Pancreas (tissue), 10 donors: ENCODE measurements around the gene CD99L2. TPM values are rescaled to one million over a fixed set of nuclear protein-coding genes. Genes with fewer than 3 reads are reported as not detected.

Experiments used
- ATAC-seq, 4 donors: fragments of 200-7000 bp; cut with Tn5 transposase; one replicate each; pipeline versions ENCODE4 v1.8.0 to v1.9.1; 2020; ENCODE audit warnings: mild to moderate bottlenecking in 4 of 4, moderate library complexity in 4 of 4
- DNase-seq, 6 donors: peaks; one replicate each; pipeline ENCODE4 v3.0.0-alpha.2; 2020
- FAIRE-seq: peaks from 2 replicates; lab custom pipeline; 2012; peaks lifted over from hg19 to GRCh38; lab: Jason Lieb, UNC
- H3K27ac ChIP-seq, 4 donors: fragments of 200-600 bp; sonication (generic); 1 replicate in 3 of 4; 2 replicates in 1 of 4; pipeline versions ENCODE4 v1.5.0 to v1.8.0; 2020
- H3K27me3 ChIP-seq, 4 donors: fragments of 200-600 bp; one replicate each; pipeline ENCODE4 v1.8.0; 2021
- H3K36me3 ChIP-seq, 3 donors: fragments of 200-600 bp; sonication (generic) in 1 of 3; one replicate each; pipeline versions ENCODE4 v1.5.0 to v1.8.0; 2020 to 2021
- H3K4me1 ChIP-seq, 3 donors: fragments of 200-600 bp; one replicate each; pipeline ENCODE4 v1.8.0; 2021
- H3K4me3 ChIP-seq, 4 donors: fragments of 200-600 bp; sonication (generic) in 2 of 4; one replicate each; pipeline versions ENCODE4 v1.5.0 to v1.8.0; 2020 to 2021
- H3K9me3 ChIP-seq, 4 donors: fragments of 200-600 bp; one replicate each; pipeline ENCODE4 v1.8.0; 2021
- CTCF ChIP-seq, 4 donors: fragments of 200-600 bp; sonication (generic) in 3 of 4; IDR thresholded peaks; one replicate each; pipeline versions ENCODE4 v1.5.0 to v1.8.0; 2021; ENCODE audit warnings: antibody characterized with exemption in 4 of 4
- WGBS, 2 donors: extraction: QIAGEN DNeasy Blood & Tissue Kit; methylation state at CpG; one replicate each; pipeline ENCODE4 v1.1.7; 2013; 5-methylcytosine and 5-hydroxymethylcytosine counted together
- intact Hi-C, 3 donors: fragments of 100-400 bp; cut with DNase I; formaldehyde crosslinking; loops; one replicate each; pipeline versions ENCODE4 v1.11.1 to v1.14.2; 2022
- polyA plus RNA-seq, 2 donors: library from polyadenylated mRNA; stranded (reverse); fragments of 200-250 nt; gene quantifications; one replicate each; pipeline ENCODE4 v1.2.3, GENCODE V29; 2013
- total RNA-seq, 6 donors: library from RNA; stranded (reverse); fragmentation: NEBNext Ultra II Directional in 4 of 6; extraction: Animal tissue kit (Norgen Biotek cat#: 25700) in 4 of 6; gene quantifications; one replicate each; pipeline versions ENCODE4 v1.2.1 to v1.2.4, GENCODE V29; 2021 to 2023
- donor health status: healthy with polysubstance abuse.
- donor health status: DM: no; HTN: no; CAD: no; lungs with moderate emphysema.
- donor health status: DM: no; HTN: no; CAD: no.
- donor health status: control.
- donor health status: control.
- donor health status: Bipolar disorder and iron deficiency.
- donor health status: DM: yes; HTN: yes; CAD: no.
- donor health status: DM: no; HTN: no; CAD: no.
- donor health status: DM: no; HTN: no; CAD: no.
- donor health status: DM: yes; HTN: yes; CAD: no.

Gene CD99L2
- total and polyA plus RNA-seq, 8 donors, result 10.4 to 25.1 (median 16.2) TPM

- TF ChIP-seq CTCF (IDR thresholded peaks at IDR 0.05), result no peak
- no peak for DNase-seq
- H3K4me1 ChIP-seq, result no peaks in the 10 kb centered on the region
- intact Hi-C loops, result no loop called here
- no peak overlapping the region for H3K27ac ChIP-seq
- no peaks in the 10 kb centered on the region for H3K27me3 ChIP-seq
- H3K9me3 ChIP-seq, result no peaks in the 10 kb centered on the region
- no peaks in the 10 kb centered on the region for H3K36me3 ChIP-seq
- no peak for ATAC-seq
- no peak overlapping the region for H3K4me3 ChIP-seq
- no peak for FAIRE-seq
- 94 to 97% methylated on average over 2 of the region's 2 CpGs for WGBS, 2 donors
These were observed 92.7 kb downstream of the CD99L2 start for GRCh38 chrX:150805736-150806135.

GRCh38 chrX:150792949-150793527, 105.4 kb downstream of the CD99L2 start:
- H3K9me3 ChIP-seq, result no peaks in the 10 kb centered on the region
- WGBS, 2 donors, result 68 to 94% methylated on average over 5 of the region's 5 CpGs
- DNase-seq (no peak), FAIRE-seq (no peak), ATAC-seq (no peak)
- H3K4me1 ChIP-seq, result no peaks in the 10 kb centered on the region
- H3K27me3 ChIP-seq, result no peaks in the 10 kb centered on the region
- no peak overlapping the region for H3K27ac ChIP-seq
- no peak overlapping the region for H3K4me3 ChIP-seq
- intact Hi-C loops, result no loop called here
- H3K36me3 ChIP-seq, result no peaks in the 10 kb centered on the region
- TF ChIP-seq CTCF (IDR thresholded peaks at IDR 0.05), result no peak

- FAIRE-seq (no peak), ATAC-seq (no peak), DNase-seq (no peak)
- no peaks in the 10 kb centered on the region for H3K4me1 ChIP-seq
- intact Hi-C loops, result no loop called here
- no peak overlapping the region for H3K27ac ChIP-seq
- WGBS, 2 donors, result 93 to 97% methylated on average over 1 of the region's 1 CpG
- no peaks in the 10 kb centered on the region for H3K9me3 ChIP-seq
- H3K36me3 ChIP-seq, result no peaks in the 10 kb centered on the region
- no peak overlapping the region for H3K4me3 ChIP-seq
- no peaks in the 10 kb centered on the region for H3K27me3 ChIP-seq
- TF ChIP-seq CTCF (IDR thresholded peaks at IDR 0.05), result no peak
These were observed 108.4 kb downstream of the CD99L2 start for GRCh38 chrX:150790021-150790420.

- DNase-seq (no peak), ATAC-seq (no peak), FAIRE-seq (no peak)
- H3K36me3 ChIP-seq, result no peaks in the 10 kb centered on the region
- 78 to 96% methylated on average over 10 of the region's 10 CpGs for WGBS, 2 donors
- no peak overlapping the region for H3K4me3 ChIP-seq
- no peaks in the 10 kb centered on the region for H3K27me3 ChIP-seq
- H3K4me1 ChIP-seq, result no peaks in the 10 kb centered on the region
- TF ChIP-seq CTCF (IDR thresholded peaks at IDR 0.05), result no peak
- intact Hi-C loops, result no loop called here
- H3K9me3 ChIP-seq, result no peaks in the 10 kb centered on the region
- no peak overlapping the region for H3K27ac ChIP-seq
These were observed 116.8 kb downstream of the CD99L2 start for GRCh38 chrX:150781677-150782076.

GRCh38 chrX:150779385-150779784, 119.1 kb downstream of the CD99L2 start:
- DNase-seq (no peak), ATAC-seq (no peak), FAIRE-seq (no peak)
- intact Hi-C loops, result no loop called here
- Histone ChIP-seq H3K4me1 (no peaks in the 10 kb centered on the region), H3K27me3 (no peaks in the 10 kb centered on the region), H3K36me3 (no peaks in the 10 kb centered on the region), H3K27ac (no peak overlapping the region), H3K9me3 (no peaks in the 10 kb centered on the region), H3K4me3 (no peak overlapping the region)
- WGBS, 2 donors, result 69 to 96% methylated on average over 8 of the region's 8 CpGs
- TF ChIP-seq CTCF (IDR thresholded peaks at IDR 0.05), result no peak
